Activated CD4-positive, alpha-beta T cell treated with anti-CD3 and anti-CD28 coated beads for 48 hours (primary cell): ENCODE results near the gene MFN2.
A peak's percentile ranks its signal among the peaks of the same experiment; 100 is the strongest.
"Not testable (repeated sequence)": the region's sequence is repeated elsewhere in the genome, so short reads cannot be mapped to it uniquely, and the experiment has no call there.

Experiments used
- DNase-seq: peaks from one replicate; pipeline ENCODE4 v3.0.0-alpha.2; 2020

The MFN2 gene

GRCh38 chr1:11979851-11980675 is at the start of gene MFN2:
Gene MFN2, plus strand, starts transcription at chr1:11980444. Its CDS starts 8,725 bp downstream, at chr1:11989169.
- peak; percentile 95 for DNase-seq

GRCh38 chr1:11930571-11931445 is 49.4 kb upstream of the MFN2 start:
- no peak for DNase-seq

GRCh38 chr1:11931845-11932244 is 48.4 kb upstream of the MFN2 start:
- DNase-seq: no peak

- DNase-seq: peak; percentile 88
Observed at GRCh38 chr1:11934302-11935056, 45.8 kb upstream of the MFN2 start, which contains the start of gene PLOD1. Gene PLOD1, plus strand, starts transcription at chr1:11934717. Its CDS starts 63 bp downstream, at chr1:11934780.

GRCh38 chr1:11935057-11935412 is 45.2 kb upstream of the MFN2 start:
- DNase-seq: no peak

- not testable (repeated sequence) for DNase-seq
Observed at GRCh38 chr1:11935733-11936132, 44.5 kb upstream of the MFN2 start.

- no peak for DNase-seq
Observed at GRCh38 chr1:11938722-11939526, 41.3 kb upstream of the MFN2 start.

GRCh38 chr1:11939794-11940193 is 40.5 kb upstream of the MFN2 start:
- DNase-seq: not testable (repeated sequence)

GRCh38 chr1:11940260-11940921 is 39.9 kb upstream of the MFN2 start:
- no peak for DNase-seq

- DNase-seq: no peak
Observed at GRCh38 chr1:11942280-11942679, 38.0 kb upstream of the MFN2 start.

GRCh38 chr1:11943619-11944018 is 36.6 kb upstream of the MFN2 start:
- DNase-seq: no peak

- DNase-seq: no peak
Observed at GRCh38 chr1:11944358-11944931, 35.8 kb upstream of the MFN2 start.

- no peak for DNase-seq
Observed at GRCh38 chr1:11946647-11947046, 33.6 kb upstream of the MFN2 start.

GRCh38 chr1:11948822-11949458 is 31.3 kb upstream of the MFN2 start:
- peak; percentile 39 for DNase-seq

- DNase-seq: no peak
Observed at GRCh38 chr1:11951901-11952300, 28.3 kb upstream of the MFN2 start.

- no peak for DNase-seq
Observed at GRCh38 chr1:11952455-11953109, 27.7 kb upstream of the MFN2 start.

- DNase-seq: no peak
Observed at GRCh38 chr1:11955221-11955620, 25.0 kb upstream of the MFN2 start.

GRCh38 chr1:11957398-11957797 is 22.8 kb upstream of the MFN2 start:
- no peak for DNase-seq

GRCh38 chr1:11957897-11958296 is 22.3 kb upstream of the MFN2 start:
- no peak for DNase-seq

- no peak for DNase-seq
Observed at GRCh38 chr1:11960276-11960675, 20.0 kb upstream of the MFN2 start.
